Activated CD8-positive, alpha-beta memory T cell treated with anti-CD3 and anti-CD28 coated beads, Interleukin-2, amount 50 U/mL, for 1 hour (primary cell): ENCODE data around the gene CACNG8.

Experiments
- DNase-seq: peaks from one replicate; pipeline ENCODE4 v3.0.0-alpha.2; 2020; ENCODE audit errors: extremely low read depth

The CACNG8 gene

DNA sequence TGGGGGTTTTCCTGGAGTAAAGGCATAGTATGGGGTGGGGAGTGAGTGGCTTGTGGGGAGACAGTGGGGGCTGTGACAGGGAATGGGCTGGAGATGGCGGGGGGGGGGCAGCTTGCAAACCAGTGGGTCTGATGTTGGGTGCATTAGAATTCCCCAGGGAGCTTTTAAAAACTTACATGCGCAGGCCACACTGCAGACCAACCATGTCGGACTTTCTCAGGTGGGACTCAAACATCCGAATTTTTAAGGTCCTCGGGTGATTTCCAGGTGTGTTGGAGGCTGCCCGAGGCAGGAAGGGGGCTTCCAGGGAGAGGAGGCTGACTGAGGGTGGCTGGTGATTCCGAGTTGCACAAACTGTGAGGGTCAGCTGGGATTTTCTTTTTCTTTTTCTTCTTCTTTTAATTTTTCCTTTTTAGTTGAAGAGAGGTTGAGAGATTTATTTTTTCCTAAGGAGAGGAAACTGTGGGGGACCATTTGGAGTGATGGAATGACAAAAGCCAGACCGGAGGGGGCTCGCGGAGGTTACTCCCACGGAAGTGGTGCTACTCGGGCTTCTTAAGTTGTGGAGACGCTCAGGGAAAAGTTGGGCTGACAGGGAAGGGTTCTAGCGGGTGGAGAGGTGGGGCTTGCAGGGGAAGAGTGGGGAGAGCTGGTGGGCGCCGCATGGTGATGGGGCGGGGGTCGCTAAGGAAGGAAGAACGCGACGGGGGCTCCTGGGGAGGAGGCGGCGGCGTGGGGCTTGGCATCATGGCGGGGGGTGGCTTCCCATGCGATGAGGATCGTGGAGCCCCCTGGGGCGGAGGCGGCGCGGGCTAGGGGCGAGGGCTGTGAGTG is 997 bp upstream of the CACNG8 start:
- no peak for DNase-seq

DNA sequence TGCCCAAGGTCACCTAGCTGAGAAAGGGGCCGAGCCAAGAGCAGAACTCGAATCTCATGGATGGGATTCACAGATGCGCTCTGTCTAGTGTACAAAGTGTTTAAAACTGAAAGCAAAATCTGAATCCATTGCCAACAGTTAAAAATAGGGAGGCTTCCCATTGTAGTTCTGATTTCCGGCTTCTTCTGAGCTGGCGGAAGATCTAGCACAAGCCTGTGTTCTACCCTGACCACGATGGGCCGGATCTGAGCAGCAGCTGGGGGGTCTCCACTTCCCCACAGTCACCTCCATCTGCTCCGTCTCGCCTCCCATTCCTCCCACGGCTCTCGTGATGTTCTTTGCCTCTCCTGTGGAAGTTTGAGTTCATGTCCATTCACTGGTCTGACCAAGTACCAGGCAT is 2.4 kb downstream of the CACNG8 start:
- DNase-seq: no peak

DNA sequence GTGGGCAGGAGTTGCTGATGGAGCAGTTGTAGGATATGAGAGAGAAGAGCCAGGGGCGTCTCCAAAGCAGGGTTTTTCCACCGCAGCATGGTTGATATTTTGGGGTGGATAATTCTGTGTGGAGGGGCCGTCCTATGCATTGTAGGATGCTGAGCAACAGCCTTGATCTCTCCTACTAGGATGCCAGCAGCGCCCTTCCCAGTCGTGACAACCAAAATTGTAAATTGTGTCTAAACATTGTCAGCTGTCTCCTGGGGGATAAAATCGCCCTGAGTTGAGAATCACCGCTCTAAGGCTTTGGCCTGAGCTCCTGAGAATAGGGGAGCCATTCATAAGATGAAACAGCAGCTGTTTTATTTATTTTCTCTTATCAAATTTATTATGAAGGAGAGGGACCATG is 4.2 kb downstream of the CACNG8 start:
- no peak for DNase-seq

- DNase-seq: no peak
These were observed 6.6 kb downstream of the CACNG8 start for GRCh38 chr19:53969366-53969765.

- DNase-seq: no peak
These were observed 8.9 kb downstream of the CACNG8 start for GRCh38 chr19:53971673-53972072.

GRCh38 chr19:53977429-53977990 is 14.8 kb downstream of the CACNG8 start:
- DNase-seq: no peak

DNA sequence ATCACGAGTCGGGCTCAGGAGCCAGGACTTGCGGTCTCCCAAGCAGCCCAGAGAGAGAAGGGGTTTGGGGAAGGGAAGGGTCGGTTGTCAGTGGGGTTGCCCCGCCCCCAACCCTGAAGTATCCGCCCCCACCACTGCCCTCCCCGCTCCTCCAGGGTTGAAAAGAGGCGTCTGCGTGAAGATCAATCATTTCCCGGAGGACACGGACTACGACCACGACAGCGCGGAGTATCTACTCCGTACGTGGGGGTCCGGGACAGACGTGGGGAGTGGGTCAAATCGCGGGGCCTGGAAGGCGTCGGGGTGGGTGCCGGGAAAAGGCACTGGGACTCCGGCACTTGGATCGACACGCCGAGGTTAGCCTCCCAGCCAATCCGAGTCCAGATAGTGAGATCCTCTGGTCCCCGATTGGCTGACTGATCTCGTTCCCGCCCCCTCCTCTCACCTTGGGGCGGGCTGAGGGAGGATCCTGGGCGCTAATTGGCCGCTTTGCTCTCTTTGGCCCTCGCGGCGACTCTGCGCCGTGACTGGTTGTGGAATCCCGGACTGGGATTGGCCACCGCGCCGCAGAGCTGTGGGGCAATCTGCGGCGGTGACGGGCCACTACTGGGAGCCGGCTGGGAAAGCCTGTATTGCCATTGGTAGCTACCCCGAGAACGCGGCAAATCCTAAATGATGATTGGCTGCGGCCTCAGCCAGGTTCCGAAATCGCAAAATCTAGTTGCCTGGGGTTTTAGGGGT is 15.4 kb downstream of the CACNG8 start:
- DNase-seq: no peak

- no peak for DNase-seq
These were observed 16.5 kb downstream of the CACNG8 start for GRCh38 chr19:53978975-53979801.

- DNase-seq: no peak
These were observed 18.0 kb downstream of the CACNG8 start for GRCh38 chr19:53980539-53981375.

DNA sequence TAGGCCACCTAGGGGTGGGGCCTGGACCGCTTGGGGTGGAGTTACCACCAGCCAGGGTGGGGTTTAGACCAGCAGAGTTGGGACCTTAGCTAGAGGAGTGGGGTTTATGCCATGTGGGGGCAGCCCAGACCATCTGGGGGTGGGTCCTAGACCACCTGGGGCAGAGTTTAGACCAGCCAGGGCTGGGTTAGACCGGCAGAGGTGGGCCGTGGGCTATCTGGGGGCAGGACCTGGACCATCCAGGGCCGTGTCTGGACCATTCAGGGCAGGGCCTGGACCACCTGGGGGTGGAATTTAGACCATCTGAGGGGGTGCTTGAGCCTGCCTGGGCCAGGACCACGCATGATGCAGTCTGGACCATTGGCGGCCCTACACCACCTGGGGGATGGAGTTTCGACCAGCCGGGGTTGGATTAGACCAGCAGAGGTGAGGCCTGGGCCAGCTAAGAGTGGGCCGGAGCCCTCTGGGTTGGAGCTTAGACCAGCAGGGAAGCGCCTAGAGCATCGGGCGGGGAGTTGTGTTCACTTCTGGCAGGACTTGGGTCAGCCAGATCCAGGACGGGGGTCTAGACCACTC is 18.7 kb downstream of the CACNG8 start:
- no peak for DNase-seq

DNA sequence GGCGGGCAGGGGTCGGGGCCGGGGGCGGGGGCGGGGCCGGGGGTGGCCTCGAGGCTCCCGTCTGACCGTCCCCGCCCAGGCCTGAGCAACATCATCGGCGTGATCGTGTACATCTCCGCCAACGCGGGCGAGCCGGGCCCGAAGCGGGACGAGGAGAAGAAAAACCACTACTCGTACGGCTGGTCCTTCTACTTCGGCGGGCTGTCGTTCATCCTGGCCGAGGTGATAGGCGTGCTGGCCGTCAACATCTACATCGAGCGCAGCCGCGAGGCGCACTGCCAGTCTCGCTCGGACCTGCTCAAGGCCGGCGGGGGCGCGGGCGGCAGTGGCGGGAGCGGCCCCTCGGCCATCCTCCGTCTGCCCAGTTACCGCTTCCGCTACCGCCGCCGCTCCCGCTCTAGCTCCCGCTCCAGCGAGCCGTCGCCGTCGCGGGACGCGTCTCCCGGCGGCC is 19.3 kb downstream of the CACNG8 start:
- no peak for DNase-seq

- no peak for DNase-seq
These were observed 19.9 kb downstream of the CACNG8 start for GRCh38 chr19:53982611-53983010.

- no peak for DNase-seq
These were observed 20.9 kb downstream of the CACNG8 start for GRCh38 chr19:53983457-53984289.

DNA sequence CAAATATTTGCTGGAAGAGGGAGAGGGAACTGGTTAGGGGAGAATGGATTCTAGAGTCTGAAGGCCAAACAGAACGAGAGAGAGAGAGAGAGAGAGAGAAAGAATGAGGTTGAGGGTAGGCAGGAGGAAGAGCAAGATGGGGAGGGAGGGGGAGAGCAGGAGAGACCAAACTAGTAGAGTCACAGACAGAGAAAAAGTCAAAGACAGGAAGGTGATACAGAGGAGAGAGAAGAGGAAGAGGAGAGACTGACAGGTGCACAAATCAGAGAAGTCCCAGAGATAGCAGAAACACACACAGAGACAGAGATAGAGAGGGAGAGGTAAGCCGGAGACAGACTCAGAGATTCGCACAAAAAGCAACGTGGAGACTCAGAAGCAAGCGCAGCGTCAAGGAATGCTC is 23.1 kb downstream of the CACNG8 start:
- no peak for DNase-seq

DNA sequence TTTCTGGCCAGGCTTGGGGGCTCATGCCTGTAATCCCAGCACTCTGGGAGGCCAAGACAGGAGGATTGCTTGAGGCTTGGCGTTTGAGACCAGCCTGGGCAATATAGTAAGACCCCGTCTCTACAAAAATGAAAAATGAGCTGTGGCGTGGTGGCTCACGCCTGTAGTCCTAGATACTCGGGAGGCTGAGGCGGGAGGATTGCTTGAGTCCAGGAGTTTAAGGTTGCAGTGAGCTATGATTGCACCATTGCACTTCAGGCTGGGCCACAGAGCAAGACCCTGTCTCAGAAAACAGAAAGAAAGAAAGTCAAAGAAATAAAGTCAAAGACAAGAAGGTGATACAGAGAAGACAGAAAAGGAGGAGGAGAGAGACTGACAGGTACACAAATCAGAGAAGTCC is 26.2 kb downstream of the CACNG8 start:
- DNase-seq: no peak

DNA sequence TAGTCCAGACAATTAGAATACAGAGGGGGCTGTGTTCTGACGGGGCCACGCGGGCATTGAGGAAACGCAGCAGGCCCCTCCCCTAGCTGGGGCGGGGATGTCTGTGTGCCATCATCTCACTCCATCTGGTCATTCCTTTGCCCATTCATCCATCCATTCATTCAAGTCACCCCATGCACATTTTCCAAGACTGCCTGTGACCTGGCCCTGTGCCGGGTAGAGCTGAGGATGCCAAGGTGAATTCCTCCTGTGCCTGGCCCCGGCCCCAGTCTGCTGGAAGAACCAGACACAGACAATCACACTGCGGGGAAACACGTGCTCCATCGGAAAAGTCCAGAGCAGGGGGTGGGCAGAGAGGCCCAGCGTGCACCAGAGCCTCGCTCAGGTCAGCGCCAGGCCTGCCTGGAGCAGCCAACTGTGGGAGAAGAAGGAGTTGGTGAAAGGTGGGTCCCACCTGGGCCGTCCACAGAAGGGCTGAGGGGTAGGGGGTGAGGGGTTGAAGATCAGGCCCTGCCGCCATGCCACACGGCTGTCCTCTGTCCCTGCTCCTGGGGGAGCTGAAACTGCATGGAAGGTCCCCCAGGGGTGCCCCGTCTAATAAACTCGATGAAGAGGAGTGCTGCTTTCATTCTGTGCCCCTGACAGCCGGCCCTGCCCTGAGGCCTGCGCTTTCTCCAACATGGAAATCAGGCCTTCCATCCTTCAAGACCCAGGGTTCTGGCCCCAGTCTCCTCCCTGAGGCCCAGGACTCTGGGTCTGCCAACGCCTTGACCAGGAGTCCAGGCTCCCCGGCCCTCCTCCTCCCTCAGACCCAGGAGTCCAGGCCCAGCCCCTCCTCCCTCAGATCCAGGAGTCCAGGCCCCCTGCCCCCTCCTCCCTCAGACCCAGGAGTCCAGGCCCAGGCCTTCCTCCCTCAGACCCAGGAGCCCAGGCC is 27.1 kb downstream of the CACNG8 start:
- no peak for DNase-seq

DNA sequence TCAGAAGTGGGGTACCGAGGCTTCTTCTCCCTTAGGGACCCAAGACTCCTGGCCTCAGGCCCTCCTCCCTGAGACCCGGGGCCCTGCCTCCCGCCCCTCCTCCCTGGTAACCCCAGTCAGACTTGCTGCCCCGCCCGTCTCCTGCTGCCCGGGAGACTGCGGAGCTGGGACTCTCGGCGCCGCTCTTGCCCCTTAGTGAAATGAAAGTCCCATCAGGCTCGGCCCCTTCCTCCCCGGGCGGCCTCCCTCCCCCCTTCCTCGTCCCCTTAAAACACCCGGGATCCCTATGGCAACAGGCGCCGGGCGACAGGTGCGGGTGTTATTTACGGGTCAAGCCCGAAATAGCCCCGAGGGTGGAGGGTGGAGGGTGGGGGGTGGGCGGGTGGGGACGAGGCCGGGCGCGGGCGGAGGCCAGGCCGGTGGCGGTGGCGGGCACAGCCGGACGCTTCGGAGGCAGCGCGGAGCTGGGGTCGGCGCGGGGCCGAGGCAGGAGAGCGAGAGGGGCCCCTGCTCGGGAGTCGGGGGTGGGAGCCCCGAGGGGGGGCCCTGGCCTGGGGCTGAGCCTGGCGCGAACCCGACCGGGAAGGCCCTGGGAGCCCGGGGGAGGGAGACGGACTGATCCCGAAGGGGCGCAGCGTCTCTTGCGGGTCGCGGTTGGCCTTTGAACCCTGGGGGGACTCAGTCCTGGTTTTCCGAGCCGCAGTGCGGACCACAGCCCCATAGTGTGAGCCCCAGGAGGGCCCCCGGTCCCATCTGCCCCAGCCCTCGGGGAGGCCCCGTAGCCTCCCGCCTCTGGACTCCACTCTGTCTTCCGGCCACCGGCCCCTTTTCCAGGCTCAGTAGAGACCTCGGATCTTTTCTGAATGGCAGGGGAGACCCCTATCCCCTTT is 28.7 kb downstream of the CACNG8 start, which contains the start of gene CACNG6:
TSS of gene CACNG6 (plus strand) at position 414 of the 890 bp plus-strand sequence. CDS start 1,241 bp downstream, outside the sequence.
- no peak for DNase-seq
